GM19324 (cell line): ENCODE measurements around the gene PGAP6.
"Not testable (repeated sequence)": the region's sequence is repeated elsewhere in the genome, so short reads cannot be mapped to it uniquely, and the experiment has no call there.

Source experiments
- ATAC-seq: cut with Tn5 transposase; IDR thresholded peaks from one replicate; pipeline ENCODE4 v1.9.1; 2021; ENCODE audit warnings: mild to moderate bottlenecking, moderate library complexity; ENCODE audit not compliant: unreplicated experiment, low FRiP score

Gene PGAP6

DNA sequence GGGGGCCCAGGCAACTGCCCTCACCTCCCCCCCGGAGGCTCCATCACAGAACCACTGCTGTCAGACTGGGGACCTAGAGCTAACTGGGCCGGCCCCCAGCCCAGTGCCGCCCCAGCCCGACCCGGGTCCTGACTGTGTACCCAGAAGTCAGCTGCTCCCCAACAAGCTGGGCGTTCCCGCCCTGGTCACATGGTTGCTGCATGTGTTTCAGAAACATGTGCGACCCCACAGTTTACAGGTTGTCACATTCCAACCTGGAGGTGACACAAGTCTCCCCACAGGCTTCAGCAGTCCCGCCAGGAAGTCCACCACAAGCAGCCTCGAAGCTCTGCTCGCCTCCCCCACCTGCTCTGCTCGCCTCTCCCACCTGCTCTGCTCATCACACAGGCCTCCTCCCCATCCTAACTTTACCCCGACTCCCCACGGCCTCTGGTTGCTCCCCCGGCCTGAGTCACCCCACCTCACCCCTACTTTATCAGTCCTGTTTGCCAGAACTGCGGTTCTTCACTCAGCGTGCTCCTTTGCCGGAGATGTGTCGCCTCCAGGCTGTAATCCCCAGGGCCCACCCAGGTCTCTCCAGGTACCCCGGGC, 12.4 kb downstream of the PGAP6 start:
- ATAC-seq = no peak

DNA sequence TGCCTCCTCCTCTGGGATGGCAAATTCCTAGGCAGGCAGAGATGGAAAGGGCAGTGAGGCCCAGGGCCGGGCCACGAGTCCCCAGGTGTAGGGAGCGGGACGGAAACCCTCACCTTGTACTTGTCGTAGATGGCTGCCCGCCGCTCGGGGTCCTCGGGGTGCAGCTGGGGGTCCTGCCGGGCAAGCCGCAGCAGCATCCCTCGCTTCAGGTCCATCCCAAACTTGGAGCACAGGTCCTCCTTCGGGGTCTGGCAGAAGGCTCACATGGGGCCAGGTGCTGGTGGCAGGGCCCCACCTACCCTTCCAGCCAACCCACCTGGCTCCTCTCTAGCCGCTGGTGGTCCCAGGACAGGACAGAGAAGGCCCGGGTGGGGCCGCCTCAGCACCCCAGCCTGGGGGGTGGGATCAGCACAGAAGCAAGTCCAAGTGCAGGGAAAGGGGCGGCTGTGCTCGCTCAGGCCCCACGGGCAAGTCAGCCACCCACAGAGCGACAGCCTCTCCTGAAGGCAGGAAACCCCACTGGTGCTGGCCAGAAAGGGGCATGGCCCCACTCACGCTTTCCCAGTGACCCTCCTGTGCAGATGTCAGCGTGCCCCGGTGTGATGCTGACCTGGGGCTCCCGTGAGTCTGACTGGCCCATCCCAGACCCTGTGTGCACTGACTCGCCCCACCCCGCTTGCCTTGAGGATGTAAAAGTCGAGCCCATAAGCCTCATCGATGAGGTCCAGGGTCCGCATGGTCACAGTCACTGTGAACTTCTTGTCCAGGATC, 13.2 kb downstream of the PGAP6 start:
- ATAC-seq = no peak

DNA sequence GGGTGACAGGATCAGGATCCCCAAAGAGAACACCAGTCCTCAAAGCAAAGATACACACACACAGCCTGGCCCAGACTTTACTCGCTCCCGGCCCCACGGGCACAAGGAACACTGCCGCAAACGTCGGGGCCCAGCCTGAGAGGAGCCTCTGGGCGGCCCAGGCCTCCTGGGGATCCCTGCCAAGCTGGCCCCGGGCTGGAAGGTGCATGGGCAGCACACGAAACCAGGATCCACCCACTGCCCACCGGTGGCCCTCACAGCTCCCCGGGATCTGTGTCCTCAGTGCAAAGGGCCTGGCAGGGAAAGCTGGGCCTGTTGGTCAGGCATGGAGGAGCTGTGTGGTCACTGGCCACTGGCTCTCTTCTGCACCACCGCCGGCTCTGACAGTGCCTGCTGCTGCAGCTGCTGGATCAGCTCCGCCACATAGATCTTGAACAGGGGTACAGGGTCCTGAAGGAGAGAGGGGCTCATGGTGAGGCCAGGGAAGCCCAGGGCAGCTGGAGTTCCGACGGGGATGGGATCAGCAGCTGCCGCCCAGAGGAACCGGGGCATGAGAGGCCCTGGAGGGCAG, 14.4 kb downstream of the PGAP6 start:
- ATAC-seq = no peak

DNA sequence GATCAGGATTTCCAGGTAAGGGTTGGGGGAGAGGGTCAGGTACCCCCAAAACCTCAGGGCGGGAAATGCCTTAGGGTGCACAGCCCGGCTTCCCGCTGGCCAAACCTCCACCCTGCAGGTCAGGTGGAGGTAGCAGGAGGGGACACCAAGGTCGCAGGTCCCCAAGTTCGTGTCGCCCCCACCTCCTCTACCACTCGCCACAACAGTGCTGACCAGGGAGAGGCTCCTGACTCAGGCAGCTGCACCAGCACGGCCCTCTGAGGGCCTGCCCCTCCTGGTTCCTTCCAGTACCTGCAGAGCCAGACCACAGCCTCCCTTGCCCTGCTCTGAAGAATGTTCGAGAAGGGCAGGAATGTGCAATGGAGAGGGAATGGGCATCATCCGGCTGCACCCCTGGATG, 15.3 kb downstream of the PGAP6 start:
- ATAC-seq = no peak

DNA sequence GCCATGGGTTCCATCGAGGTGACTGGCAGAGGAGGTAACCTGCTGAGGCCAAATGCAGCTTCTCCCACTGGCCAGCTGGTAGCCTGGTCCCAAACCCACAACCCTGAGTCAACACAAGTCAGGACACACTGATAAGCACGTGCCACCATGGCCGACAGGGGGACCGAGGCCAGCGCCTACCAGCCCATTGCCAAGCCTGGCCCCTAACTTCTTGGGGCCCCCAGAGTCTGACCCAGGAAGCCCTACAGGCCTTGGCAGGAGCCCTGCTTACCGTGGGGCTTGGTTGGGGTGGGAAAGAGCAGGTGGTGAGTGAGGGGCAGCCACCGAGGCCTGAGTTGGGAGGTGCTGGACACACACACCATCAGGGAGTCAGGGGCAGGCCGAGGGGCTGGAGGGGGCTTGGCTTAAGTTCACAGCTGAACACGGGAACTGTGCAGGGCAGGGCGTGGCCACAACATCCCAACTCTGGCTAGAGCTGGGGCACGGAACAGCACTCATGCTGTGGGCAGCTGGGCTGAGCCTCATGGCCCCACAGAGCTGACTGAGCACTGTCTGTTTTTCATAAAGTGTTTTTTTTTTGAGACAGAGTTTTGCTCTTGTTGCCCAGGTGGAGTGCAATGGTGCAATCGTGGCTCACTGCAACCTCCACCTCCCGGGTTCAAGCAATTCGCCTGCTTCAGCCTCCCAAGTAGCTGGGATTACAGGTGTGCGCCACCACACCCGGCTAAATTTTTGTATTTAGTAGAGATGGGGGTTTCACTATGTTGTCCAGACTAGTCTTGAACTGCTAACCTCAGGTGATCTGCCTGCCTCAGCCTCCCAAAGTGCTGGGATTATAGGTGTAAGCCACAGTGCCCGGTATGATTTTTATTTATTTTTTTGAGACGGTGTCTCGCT, 16.9 kb downstream of the PGAP6 start:
- no peak for ATAC-seq

DNA sequence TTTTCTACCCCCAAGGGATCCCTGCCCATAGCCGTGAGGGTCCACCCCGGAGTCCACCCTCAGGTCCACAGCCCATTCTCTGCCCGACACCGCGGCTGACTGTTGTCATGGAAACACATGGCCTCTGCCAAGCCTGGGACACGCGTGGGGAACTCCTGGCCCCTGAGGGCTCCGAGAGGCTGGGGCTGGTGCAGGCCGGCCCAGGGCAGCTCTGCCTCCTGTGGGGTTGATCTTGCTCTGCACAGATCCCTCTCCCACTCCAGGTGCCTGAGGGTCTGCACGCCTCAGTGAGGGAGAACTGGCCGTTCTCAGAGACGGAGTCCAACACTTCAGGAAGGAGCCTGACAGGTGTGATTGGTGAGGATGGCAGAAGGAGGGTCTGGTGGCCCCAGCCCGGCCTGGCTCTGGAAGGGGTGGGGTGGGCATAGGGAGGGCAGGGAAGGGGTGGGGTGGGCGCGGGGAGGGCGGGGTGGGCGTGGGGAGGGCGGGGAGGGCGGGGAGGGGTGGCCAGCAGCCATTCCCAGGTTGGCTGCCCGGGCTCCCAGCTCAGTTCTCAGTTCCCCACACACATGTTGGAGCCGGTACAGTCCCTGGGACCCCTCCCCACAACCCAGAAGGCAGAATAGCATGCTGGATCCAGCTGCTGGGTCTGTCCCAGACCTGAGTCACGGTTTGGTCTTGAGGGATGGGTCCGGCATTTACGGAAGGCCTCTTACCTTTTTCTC, 17.9 kb downstream of the PGAP6 start:
- ATAC-seq = no peak

DNA sequence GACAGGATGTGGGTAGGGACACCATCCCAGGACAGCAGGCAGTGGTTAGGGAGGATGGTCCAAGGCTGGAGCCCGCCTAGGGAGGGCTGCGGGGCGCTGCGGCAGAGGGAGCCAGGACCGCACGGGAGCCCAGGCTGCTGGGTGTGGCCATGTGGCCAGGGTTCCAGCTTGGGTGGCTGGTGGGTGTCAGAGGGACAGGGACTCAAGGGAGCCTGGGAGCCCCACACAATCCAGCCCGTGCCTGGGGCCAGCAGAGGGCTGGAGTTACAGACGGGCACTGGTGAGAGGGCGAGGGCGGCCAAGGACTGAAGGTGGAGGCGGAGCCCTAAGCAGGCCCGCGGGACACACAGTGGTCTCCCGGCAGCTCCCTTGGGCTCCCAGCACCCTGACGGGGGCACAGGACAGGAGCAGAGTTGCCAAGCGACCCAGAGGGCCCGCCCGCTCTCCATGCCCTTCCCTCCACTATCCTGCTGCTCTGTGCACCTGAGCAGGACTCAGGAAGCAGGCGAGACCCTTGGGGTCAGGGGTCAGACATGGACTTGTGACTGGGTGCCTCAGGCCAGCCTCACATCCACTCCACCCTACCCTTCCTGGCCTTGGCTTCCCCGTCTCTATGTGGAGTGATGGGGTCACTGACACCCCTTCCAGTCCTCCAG, 18.5 kb downstream of the PGAP6 start:
- ATAC-seq = no peak

DNA sequence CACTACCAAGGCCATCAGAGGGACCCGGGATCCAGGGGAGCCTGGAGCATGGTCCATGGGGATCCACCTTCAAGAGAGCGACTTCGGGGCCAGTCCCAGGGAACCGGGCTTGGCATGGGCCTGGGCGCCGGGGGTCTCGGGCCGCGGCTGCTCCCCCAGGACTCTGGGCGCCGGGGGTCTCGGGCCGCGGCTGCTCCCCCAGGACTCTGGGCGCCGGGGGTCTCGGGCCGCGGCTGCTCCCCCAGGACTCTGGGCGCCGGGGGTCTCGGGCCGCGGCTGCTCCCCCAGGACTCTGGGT, 19.1 kb downstream of the PGAP6 start:
- ATAC-seq = not testable (repeated sequence)

DNA sequence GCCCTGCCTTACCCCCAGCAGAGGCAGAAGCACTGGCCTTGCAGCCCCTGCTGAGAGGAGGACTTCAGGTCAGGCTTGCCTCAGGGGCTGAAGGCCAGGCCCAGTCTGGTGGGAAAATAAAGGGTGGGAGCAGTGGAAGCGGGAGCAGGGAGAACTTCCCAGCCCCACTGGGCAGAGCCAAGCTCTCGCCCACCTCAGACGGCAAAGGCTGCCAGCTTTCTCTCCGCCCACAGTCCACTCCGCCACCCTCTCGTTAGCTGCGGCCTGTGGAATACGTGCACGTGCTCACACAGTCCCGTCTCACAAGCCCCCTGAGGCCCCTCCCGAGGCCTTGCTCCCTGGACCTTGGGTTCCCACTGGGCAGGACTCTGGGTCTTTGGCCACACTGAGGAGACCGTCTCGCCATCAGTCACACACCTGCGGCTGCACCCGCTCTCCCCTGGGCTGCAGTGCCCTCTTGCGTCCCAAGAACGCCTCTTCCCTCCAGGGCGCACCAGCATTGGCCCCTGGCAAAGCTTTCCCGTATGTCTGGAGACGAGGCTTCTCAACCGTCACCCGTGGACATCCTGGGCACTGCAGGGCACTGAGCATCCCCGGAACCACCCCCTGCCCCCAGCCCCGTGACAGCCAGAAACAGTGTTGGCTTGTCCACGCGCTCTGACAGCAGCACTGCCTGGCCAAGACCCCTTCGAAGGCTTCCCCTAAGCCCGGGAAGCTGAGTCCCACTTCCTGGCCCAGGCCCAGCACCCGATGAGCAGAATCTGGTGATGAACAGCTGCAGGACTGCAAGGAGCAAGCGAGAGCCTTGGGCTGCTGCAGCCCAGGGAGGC, 19.7 kb downstream of the PGAP6 start:
- no peak for ATAC-seq

DNA sequence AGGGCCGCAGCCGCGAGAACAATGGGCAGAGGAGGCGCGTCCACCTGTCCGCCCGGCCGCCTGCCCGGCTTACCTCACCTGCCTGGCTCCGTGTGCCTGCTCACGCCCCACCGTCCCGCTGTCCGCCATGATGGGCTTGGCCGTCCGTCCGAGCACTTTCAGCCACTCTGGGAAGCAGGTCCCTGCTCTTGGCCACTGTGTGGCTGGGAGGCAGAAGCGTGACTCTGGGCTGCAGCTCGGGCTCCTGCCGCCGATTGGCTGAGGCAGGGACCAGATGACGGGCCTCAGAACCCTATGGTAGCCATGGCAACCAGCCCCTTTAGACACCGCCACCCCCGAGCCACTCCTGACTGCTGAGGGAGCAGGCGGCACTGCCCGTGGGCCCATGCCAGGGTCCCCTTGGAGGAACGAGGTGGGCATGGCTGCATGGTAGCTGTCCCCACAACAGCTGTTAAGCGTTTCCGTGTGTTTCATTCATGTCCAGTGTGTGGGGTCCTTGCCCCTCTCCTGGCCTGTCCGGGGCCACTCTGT, 20.4 kb downstream of the PGAP6 start:
- no peak for ATAC-seq

DNA sequence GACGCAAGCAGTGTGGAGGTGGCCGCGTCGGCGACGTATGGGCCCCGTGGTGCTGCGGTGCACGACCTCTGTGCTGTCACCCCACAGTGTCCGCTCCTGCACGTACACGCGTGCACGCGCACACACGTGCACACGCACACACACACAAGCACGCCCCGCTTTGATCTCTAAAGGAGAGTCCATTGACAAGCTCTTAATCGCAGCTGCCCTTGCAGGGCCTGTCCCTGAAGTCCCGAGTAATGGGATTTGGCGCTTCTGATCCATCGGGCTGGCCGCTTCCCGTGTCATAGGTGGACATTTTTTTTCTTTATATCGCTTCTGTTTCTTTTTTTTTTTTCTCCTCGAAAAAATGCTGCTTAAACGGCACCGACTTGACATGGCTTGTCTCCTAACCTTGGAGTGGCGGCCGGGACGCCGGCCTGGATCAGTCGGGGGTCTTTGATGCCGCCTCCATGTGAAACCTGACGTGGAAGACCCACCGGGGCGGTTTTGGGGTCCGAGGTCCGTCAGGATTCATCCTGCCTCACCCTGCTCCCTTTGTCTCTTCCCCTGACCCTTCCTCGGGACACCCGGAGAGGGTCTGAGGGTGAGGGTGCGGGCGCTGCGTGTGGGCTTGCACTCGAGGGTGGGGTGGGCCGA, 21.0 kb downstream of the PGAP6 start:
- no peak for ATAC-seq

DNA sequence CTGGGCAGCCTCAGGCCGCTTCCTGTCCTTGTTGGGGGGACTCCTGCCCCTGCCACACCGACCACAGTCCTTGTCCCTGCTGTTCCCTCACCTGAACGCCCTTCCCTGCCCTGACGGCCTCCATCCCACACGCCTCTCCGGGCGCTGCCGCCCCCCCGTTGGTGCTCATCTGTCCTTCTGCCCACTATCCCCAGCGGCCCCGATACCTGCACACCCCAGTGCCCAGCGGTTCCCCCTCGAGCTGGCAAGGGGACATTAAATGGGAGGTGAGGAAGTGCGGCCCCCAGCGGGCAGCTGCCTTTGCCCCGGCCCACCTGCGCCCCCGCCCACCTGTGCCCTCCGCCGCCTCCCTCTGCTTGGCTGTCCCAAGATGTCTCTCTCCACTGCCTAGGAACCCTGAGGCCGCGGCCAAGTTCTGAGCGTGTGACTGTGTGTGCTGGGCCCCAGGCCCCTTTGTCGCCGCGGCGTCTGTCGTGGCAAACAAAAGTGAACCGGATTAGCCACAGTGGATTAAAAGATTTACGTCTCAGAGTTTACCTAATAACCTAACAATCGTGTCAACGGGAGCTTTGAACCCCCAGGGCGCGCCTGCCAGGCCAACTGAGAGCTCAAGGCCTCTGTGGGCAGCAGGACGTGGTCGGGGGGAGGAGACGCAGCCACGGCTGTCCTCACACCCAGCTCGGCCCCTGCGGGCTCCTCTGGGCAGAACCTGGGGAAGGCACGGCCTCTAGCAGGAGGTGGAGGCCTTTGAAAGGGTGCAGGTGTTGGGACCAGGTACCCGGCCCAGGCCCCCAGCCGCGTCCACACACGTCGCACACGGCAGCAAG, 21.7 kb downstream of the PGAP6 start:
- ATAC-seq = no peak

DNA sequence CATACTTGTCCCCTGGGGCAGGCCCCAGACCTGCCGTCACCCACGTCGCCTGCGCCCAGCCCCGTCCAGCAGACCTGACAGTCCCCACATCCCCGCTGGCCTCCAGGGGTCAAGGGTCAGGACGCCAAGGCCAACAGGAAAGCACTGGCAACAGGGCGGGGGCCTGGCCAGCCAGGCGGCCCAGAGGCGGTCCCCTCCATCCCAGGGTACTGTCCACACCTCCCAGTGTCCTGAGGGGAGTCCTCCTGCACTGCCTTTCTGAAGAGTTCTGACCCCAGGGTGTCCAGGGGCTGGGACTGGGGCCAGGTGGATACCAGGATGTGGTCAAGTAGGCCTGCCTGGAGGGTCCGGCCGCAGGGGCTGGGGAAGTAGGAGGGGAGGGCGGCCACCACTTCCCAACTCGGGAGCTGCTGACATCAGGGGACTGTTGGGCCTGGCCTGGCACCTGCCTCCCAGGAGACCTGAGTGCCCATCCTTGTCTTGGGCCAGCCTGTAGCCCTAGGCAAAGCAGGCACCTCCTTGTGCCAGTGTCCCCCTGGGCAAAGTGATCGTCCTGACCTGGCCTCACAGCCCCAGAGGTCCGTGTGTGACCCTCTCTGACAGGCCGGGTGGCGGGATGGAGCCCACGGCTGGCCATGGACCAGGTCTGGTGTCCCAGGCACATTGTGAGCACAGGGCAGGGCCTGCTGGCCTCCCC, 22.6 kb downstream of the PGAP6 start:
- ATAC-seq = no peak

DNA sequence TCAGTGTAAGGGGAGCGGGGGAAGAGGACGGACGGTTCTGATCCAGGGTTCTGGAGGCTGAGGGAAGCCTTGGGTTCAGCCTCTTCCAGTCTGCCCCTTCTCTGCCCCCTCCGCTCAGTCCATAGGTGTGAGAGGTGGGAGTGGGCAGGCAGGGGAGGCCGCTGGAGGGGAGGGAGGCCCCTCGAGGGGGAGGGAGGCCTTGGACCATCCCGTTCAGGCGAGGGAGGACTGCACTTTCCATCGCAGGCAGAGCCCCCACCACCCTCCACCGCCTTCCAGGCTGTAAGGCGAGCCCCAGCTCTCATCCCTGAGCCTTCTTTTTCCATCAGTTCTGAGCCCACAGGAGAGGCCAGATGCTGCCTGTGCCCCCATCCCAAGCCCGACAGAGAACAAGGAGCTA, 25.0 kb downstream of the PGAP6 start:
- no peak for ATAC-seq

DNA sequence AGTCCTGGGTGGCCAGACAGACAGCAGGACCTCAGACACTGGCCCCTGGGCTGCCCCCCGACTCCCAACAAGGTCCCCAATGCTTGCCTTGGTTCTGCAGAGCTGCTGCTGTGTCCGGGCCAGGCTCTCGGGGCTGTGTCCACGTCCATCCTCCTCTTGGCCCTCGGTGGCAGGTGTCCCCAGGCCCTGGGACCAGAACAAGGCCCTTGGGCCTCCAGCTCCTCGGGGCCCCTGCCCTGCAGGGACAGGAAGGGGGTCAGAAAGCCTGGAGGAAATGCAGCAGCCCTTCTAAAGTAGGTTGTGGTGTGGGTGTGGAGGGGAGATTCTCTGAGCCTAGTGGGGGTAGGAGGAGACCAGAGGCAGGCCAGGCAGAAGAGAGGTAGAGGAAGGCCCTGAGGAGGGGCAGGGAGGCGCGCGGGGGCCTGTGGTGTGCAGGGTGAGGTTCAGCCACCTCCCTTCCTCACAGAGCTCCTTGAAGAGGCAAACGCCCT, 26.8 kb downstream of the PGAP6 start:
- ATAC-seq = no peak

DNA sequence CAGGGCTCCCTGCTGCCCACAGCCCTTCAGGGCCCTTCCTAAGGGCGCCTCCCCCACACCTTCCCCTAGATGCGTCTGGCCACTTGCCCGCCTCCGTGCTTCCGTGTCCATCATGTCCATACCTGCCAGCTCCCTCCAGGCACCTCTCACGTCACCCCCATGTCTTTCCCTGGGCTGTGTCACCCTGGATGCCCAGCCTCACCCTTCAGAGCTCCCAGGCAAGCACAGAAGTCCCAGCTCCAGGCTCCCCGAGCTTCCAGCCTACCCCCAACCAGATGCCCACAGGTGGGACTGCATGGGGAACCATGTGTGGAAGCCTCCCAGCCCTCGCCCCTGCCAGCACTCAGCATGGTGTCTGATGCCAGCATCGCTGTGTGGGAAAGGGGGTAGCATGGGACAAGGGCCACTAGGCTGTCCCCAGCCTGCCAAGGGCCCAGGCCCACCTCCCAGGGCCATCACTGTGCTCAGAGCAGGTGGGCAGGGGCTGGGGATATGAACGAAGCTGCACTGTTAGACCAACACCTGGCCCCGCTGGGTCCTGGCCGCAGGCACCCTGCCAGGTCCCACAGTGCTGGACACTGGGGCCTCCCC, 27.4 kb downstream of the PGAP6 start:
- ATAC-seq = no peak
